GM18505 (cell line): Measurements from ENCODE around the gene TNFRSF13B.

Source experiments
- ATAC-seq: cut with Tn5 transposase; IDR thresholded peaks from one replicate; pipeline ENCODE4 v1.9.1; 2021; ENCODE audit not compliant: unreplicated experiment
- POLR2A ChIP-seq: IDR thresholded peaks from 4 replicates; pipeline ENCODE4 v1.6.1; 2011; ENCODE audit warnings: borderline replicate concordance; ENCODE audit not compliant: insufficient read depth, insufficient read length; ENCODE audit errors: extremely low read depth

TNFRSF13B gene

DNA sequence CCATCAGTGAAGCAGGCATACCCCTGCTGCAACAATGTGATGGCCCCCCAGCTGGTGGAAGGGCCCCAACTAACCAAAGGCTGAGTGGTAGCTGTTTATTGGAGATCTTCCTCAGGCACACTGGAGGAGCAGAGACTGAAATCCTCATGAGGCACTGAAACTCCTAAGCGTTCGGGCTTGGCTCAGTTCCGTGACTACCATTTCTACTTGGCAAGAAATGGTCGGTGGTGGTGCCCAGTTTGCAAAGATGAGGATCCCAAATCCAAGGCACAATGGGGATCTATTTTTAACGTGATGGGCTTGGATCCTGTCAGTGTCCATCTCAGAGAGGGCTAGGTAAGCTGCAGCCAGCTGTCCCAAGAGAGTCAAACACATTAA, 82.8 kb downstream of the TNFRSF13B start:
- ATAC-seq: no peak
- TF ChIP-seq POLR2A: no peak
